Sigmoid colon (tissue), 7 donors: ENCODE results near the gene HSD17B12. TPM values are rescaled to one million over a fixed set of nuclear protein-coding genes. Genes with fewer than 3 reads are reported as not detected.

Experiments
- DNase-seq: peaks from one replicate; pipeline ENCODE4 v3.0.0-alpha.2; 2019
- H3K27ac ChIP-seq, 4 donors: fragments of 200-600 bp; sonication (generic); one replicate each; pipeline ENCODE4 v1.5.1; 2016 to 2019; ENCODE audit warnings: mild to moderate bottlenecking in 1 of 4
- H3K27me3 ChIP-seq, 3 donors: fragments of 200-600 bp; sonication (generic); one replicate each; pipeline ENCODE4 v1.5.1; 2019; ENCODE audit warnings: mild to moderate bottlenecking in 1 of 3
- H3K36me3 ChIP-seq, 4 donors: fragments of 200-600 bp; sonication (generic); one replicate each; pipeline ENCODE4 v1.5.1; 2016 to 2019
- H3K4me1 ChIP-seq, 4 donors: fragments of 200-600 bp; sonication (generic); one replicate each; pipeline ENCODE4 v1.5.1; 2017 to 2019
- H3K4me3 ChIP-seq, 4 donors: fragments of 200-600 bp; sonication (generic); one replicate each; pipeline ENCODE4 v1.5.1; 2017 to 2019; ENCODE audit warnings: mild to moderate bottlenecking in 2 of 4, moderate library complexity in 1 of 4
- H3K9me3 ChIP-seq, 4 donors: fragments of 200-600 bp in 3 of 4; sonication (generic) in 3 of 4; one replicate each; pipeline versions ENCODE4 v1.5.1 to v1.6.1; 2013 to 2019
- EP300 ChIP-seq, 4 donors: sonication (generic); formaldehyde crosslinking; IDR thresholded peaks; one replicate each; pipeline ENCODE4 v1.6.1; 2017; ENCODE audit warnings: antibody characterized with exemption in 4 of 4
- POLR2A ChIP-seq, 2 donors: fragments of 450-650 bp; IDR thresholded peaks; one replicate each; pipeline ENCODE4 v1.6.1; 2016; ENCODE audit warnings: antibody characterized with exemption in 2 of 2, mild to moderate bottlenecking in 2 of 2, moderate library complexity in 2 of 2
- POLR2AphosphoS5 ChIP-seq, 4 donors: sonication (generic); formaldehyde crosslinking; IDR thresholded peaks; one replicate each; pipeline ENCODE4 v1.6.1; 2017; ENCODE audit warnings: antibody characterized with exemption in 4 of 4
- WGBS, 2 donors: extraction: QIAGEN DNeasy Blood & Tissue Kit; methylation state at CpG; one replicate each; pipeline ENCODE4 v1.1.7; 2013; 5-methylcytosine and 5-hydroxymethylcytosine counted together
- intact Hi-C: fragments of 100-400 bp; cut with DNase I; formaldehyde crosslinking; loops from one replicate; pipeline ENCODE4 v1.15.1; 2023
- polyA plus RNA-seq, 3 donors: library from polyadenylated mRNA; stranded (reverse); fragments of 200-250 nt; gene quantifications; one replicate each; pipeline ENCODE4 v1.2.3, GENCODE V29; 2013
- total RNA-seq, 4 donors: library from RNA; depleted of rRNA; stranded (reverse); fragments of >200 nt; gene quantifications; one replicate each; pipeline ENCODE4 v1.1.0, GENCODE V29; 2016
- TF ChIP-seq, protein P1 (sequence below), 4 experiments: fragments of 450-650 bp in 3 of 4; fragments of 200-600 bp in 1 of 4; IDR thresholded peaks; one replicate each; pipeline ENCODE4 v1.5.1; 2016 to 2019; ENCODE audit warnings: antibody characterized with exemption in 4 of 4, mild to moderate bottlenecking in 3 of 4, moderate library complexity in 2 of 4
- donor health status: healthy with polysubstance abuse.
- donor health status: Bipolar disorder and iron deficiency.
- donor health status: healthy.

The HSD17B12 gene
- total and polyA plus RNA-seq, 7 donors, result 21.6 to 53.4 (median 34.9) TPM

GRCh38 chr11:43770173-43770572, 89.6 kb downstream of the HSD17B12 start:
- TF ChIP-seq, protein P1, sequence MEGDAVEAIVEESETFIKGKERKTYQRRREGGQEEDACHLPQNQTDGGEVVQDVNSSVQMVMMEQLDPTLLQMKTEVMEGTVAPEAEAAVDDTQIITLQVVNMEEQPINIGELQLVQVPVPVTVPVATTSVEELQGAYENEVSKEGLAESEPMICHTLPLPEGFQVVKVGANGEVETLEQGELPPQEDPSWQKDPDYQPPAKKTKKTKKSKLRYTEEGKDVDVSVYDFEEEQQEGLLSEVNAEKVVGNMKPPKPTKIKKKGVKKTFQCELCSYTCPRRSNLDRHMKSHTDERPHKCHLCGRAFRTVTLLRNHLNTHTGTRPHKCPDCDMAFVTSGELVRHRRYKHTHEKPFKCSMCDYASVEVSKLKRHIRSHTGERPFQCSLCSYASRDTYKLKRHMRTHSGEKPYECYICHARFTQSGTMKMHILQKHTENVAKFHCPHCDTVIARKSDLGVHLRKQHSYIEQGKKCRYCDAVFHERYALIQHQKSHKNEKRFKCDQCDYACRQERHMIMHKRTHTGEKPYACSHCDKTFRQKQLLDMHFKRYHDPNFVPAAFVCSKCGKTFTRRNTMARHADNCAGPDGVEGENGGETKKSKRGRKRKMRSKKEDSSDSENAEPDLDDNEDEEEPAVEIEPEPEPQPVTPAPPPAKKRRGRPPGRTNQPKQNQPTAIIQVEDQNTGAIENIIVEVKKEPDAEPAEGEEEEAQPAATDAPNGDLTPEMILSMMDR (IDR thresholded peaks at IDR 0.05), result no peak
- TF ChIP-seq EP300 (IDR thresholded peaks at IDR 0.05) (no peak), POLR2A (IDR thresholded peaks at IDR 0.05) (no peak), POLR2AphosphoS5 (IDR thresholded peaks at IDR 0.05) (no peak)
- Histone ChIP-seq H3K4me3 (no peak overlapping the region), H3K9me3 (peaks cover 0 to 4% (median 0%) of the 10 kb centered on the region in 4 donors), H3K27me3 (no peaks in the 10 kb centered on the region), H3K4me1 (no peaks in the 10 kb centered on the region), H3K36me3 (no peaks in the 10 kb centered on the region), H3K27ac (no peak overlapping the region)
- intact Hi-C loops, result no loop called here
- no peak for DNase-seq
- WGBS, 2 donors, result 96 to 97% methylated on average over 3 of the region's 3 CpGs

DNA sequence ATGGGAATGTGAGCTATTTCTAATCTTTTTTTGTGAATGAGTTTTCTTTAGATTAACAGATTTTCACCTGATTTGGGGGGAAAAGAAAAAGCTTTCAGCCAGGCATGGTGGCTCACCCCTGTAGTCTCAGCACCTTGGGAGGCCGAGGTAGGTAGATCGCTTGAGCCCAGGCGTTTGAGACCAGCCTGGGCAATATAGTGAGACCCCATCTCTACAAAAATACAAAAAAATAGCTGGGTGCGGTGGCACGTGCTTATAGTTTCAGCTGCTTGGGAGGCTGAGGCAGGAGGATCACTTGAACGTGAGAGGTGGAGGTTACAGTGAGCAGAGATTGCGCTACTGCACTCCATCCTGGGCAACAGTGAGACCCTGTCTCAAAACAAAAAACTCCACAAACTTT, 92.2 kb downstream of the HSD17B12 start:
- Histone ChIP-seq H3K27me3 (no peaks in the 10 kb centered on the region), H3K4me1 (no peaks in the 10 kb centered on the region), H3K27ac (no peak overlapping the region), H3K36me3 (no peaks in the 10 kb centered on the region), H3K9me3 (no peaks in the 10 kb centered on the region), H3K4me3 (no peak overlapping the region)
- no peak for DNase-seq
- no peak for TF ChIP-seq EP300 (IDR thresholded peaks at IDR 0.05)
- no peak for TF ChIP-seq POLR2A (IDR thresholded peaks at IDR 0.05)
- TF ChIP-seq, protein P1 (IDR thresholded peaks at IDR 0.05), result no peak
- TF ChIP-seq POLR2AphosphoS5 (IDR thresholded peaks at IDR 0.05), result no peak
- intact Hi-C loops, result no loop called here
- WGBS, 2 donors, result 96 to 99% methylated on average over 7 of the region's 7 CpGs

DNA sequence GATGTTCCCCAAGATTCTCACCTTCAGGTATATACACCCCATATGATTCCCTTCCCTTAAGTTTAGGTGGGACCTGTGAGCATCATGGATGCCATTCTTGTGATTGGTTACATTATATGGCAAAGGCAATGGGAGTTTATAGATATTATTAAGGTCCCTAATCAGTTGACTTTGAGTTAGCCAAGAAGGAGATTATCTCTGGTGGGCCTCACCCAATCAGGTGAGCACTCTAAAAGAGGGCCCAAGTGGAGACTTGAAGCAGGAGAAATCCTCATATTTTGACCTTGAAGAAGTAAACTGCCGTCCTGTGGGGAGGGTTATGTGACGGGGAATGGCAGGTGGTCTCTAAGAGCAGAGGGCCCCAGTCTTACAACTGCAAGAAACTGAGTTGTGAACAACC, 94.2 kb downstream of the HSD17B12 start:
- Histone ChIP-seq H3K27ac (no peak overlapping the region), H3K4me3 (no peak overlapping the region), H3K4me1 (no peaks in the 10 kb centered on the region), H3K27me3 (no peaks in the 10 kb centered on the region), H3K9me3 (no peaks in the 10 kb centered on the region), H3K36me3 (no peaks in the 10 kb centered on the region)
- intact Hi-C loops, result no loop called here
- TF ChIP-seq EP300 (IDR thresholded peaks at IDR 0.05), result no peak
- TF ChIP-seq, protein P1 (IDR thresholded peaks at IDR 0.05), result no peak
- DNase-seq, result no peak
- 88 to 98% methylated on average over 2 of the region's 2 CpGs for WGBS, 2 donors

GRCh38 chr11:43779306-43779705, 98.8 kb downstream of the HSD17B12 start:
- no peaks in the 10 kb centered on the region for H3K4me1 ChIP-seq
- H3K4me3 ChIP-seq, result no peak overlapping the region
- TF ChIP-seq POLR2AphosphoS5 (IDR thresholded peaks at IDR 0.05) (no peak), EP300 (IDR thresholded peaks at IDR 0.05) (no peak), POLR2A (IDR thresholded peaks at IDR 0.05) (no peak)
- TF ChIP-seq, protein P1 (IDR thresholded peaks at IDR 0.05), result no peak
- H3K36me3 ChIP-seq, result no peaks in the 10 kb centered on the region
- no peak overlapping the region for H3K27ac ChIP-seq
- H3K9me3 ChIP-seq, result peaks cover 0 to 3% (median 1%) of the 10 kb centered on the region in 4 donors
- 91 to 93% methylated on average over 2 of the region's 2 CpGs for WGBS, 2 donors
- H3K27me3 ChIP-seq, result no peaks in the 10 kb centered on the region
- no peak for DNase-seq
- intact Hi-C loops, result no loop called here

- WGBS, 2 donors, result 94 to 95% methylated on average over 1 of the region's 1 CpG
- TF ChIP-seq EP300 (IDR thresholded peaks at IDR 0.05), result no peak
- TF ChIP-seq POLR2A (IDR thresholded peaks at IDR 0.05), result no peak
- no peak for TF ChIP-seq POLR2AphosphoS5 (IDR thresholded peaks at IDR 0.05)
- TF ChIP-seq, protein P1 (IDR thresholded peaks at IDR 0.05), result no peak
- Histone ChIP-seq H3K9me3 (peaks cover 0 to 15% (median 1%) of the 10 kb centered on the region in 4 donors), H3K27me3 (no peaks in the 10 kb centered on the region), H3K4me3 (no peak overlapping the region), H3K4me1 (no peaks in the 10 kb centered on the region), H3K36me3 (no peaks in the 10 kb centered on the region), H3K27ac (no peak overlapping the region)
- intact Hi-C loops, result no loop called here
- DNase-seq, result no peak
These were observed 103.8 kb downstream of the HSD17B12 start for GRCh38 chr11:43784301-43784700.
